Measurements from ENCODE around the gene GREM2. TPM values are rescaled to one million over a fixed set of nuclear protein-coding genes. Genes with fewer than 3 reads are reported as not detected.

GREM2 gene
- total RNA-seq, 5 donors from 2014 or later (not counting 1 experiment from before 2014, with no cell fraction given) = 0.23 to 2.9 (median 0.98) TPM

GRCh38 chr1:240528591-240528990 lies 83.4 kb downstream of the GREM2 start:
- Mint-ChIP-seq H3K4me3 (no peak overlapping the region), H3K9me3 (peaks cover 0 to 13% (median 0%) of the 10 kb centered on the region in 3 donors), H3K4me1 (no peaks in the 10 kb centered on the region), H3K36me3 (no peaks in the 10 kb centered on the region), H3K27ac (no peak overlapping the region), H3K27me3 (peaks cover 0 to 2% of the 10 kb centered on the region in 2 donors)
- H3K4me1 ChIP-seq (ENCODE audit: control insufficient read depth in 1 of 2, extremely low read depth in 1 of 2, insufficient read depth in 2 of 2, low read length in 2 of 2) = no peaks in the 10 kb centered on the region
- DNase-seq = no peak
- 73% methylated on average over 7 of the region's 9 CpGs for WGBS (ENCODE audit: insufficient coverage)
- no peak overlapping the region for H3K4me3 ChIP-seq (ENCODE audit: control insufficient read depth in 1 of 2, extremely low read depth in 1 of 2, low read length in 1 of 2)
- H3K27me3 ChIP-seq (replicated peaks in 1 of 2; ENCODE audit: control insufficient read depth in 2 of 2, extremely low read depth in 1 of 2, insufficient read depth in 2 of 2, low read length in 1 of 2) = peaks cover 0 to 3% of the 10 kb centered on the region in 2 experiments
- H3K36me3 ChIP-seq (ENCODE audit: control insufficient read depth in 2 of 2, extremely low read depth in 1 of 2, insufficient read depth in 1 of 2, low read length in 1 of 2) = no peaks in the 10 kb centered on the region
- H3K27ac ChIP-seq (ENCODE audit: low read length) = no peak overlapping the region
- POLR2A ChIA-PET = no interaction called here
- no peak for ATAC-seq (replicated peaks in 1 of 4)
- H3K9me3 ChIP-seq = no peaks in the 10 kb centered on the region
- CTCF ChIA-PET = no interaction called here

GRCh38 chr1:240527086-240527485 lies 84.9 kb downstream of the GREM2 start:
- Histone ChIP-seq H3K27me3 (replicated peaks in 1 of 2; ENCODE audit: control insufficient read depth in 2 of 2, extremely low read depth in 1 of 2, insufficient read depth in 2 of 2, low read length in 1 of 2) (peaks cover 0 to 3% of the 10 kb centered on the region in 2 experiments), H3K36me3 (ENCODE audit: control insufficient read depth in 2 of 2, extremely low read depth in 1 of 2, insufficient read depth in 1 of 2, low read length in 1 of 2) (no peaks in the 10 kb centered on the region), H3K4me3 (ENCODE audit: control insufficient read depth in 1 of 2, extremely low read depth in 1 of 2, low read length in 1 of 2) (no peak overlapping the region), H3K9me3 (no peaks in the 10 kb centered on the region), H3K4me1 (ENCODE audit: control insufficient read depth in 1 of 2, extremely low read depth in 1 of 2, insufficient read depth in 2 of 2, low read length in 2 of 2) (no peaks in the 10 kb centered on the region), H3K27ac (ENCODE audit: low read length) (no peak overlapping the region)
- H3K36me3 Mint-ChIP-seq = no peaks in the 10 kb centered on the region
- ATAC-seq (replicated peaks in 1 of 4) = no peak
- H3K27me3 Mint-ChIP-seq = peaks cover 0 to 2% of the 10 kb centered on the region in 2 donors
- no CpG with 5 or more reads among the region's 1 CpG for WGBS (ENCODE audit: insufficient coverage)
- no peak for DNase-seq
- H3K4me1 Mint-ChIP-seq = no peaks in the 10 kb centered on the region
- ChIA-PET POLR2A (no interaction called here), CTCF (no interaction called here)
- H3K27ac Mint-ChIP-seq = no peak overlapping the region
- peaks cover 0 to 4% (median 0%) of the 10 kb centered on the region in 3 donors for H3K9me3 Mint-ChIP-seq
- no peak overlapping the region for H3K4me3 Mint-ChIP-seq

- no peaks in the 10 kb centered on the region for H3K4me1 Mint-ChIP-seq
- 68% methylated on average over 6 of the region's 7 CpGs for WGBS (ENCODE audit: insufficient coverage)
- DNase-seq (no peak), ATAC-seq (replicated peaks in 1 of 4) (no peak)
- H3K27me3 Mint-ChIP-seq = no peaks in the 10 kb centered on the region
- no peaks in the 10 kb centered on the region for H3K4me1 ChIP-seq (ENCODE audit: control insufficient read depth in 1 of 2, extremely low read depth in 1 of 2, insufficient read depth in 2 of 2, low read length in 2 of 2)
- H3K9me3 Mint-ChIP-seq = peaks cover 0 to 4% (median 0%) of the 10 kb centered on the region in 3 donors
- no peak overlapping the region for H3K27ac Mint-ChIP-seq
- H3K4me3 ChIP-seq (ENCODE audit: control insufficient read depth in 1 of 2, extremely low read depth in 1 of 2, low read length in 1 of 2) = no peak overlapping the region
- no peaks in the 10 kb centered on the region for H3K36me3 ChIP-seq (ENCODE audit: control insufficient read depth in 2 of 2, extremely low read depth in 1 of 2, insufficient read depth in 1 of 2, low read length in 1 of 2)
- no peaks in the 10 kb centered on the region for H3K36me3 Mint-ChIP-seq
- no peaks in the 10 kb centered on the region for H3K27me3 ChIP-seq (replicated peaks in 1 of 2; ENCODE audit: control insufficient read depth in 2 of 2, extremely low read depth in 1 of 2, insufficient read depth in 2 of 2, low read length in 1 of 2)
- no peaks in the 10 kb centered on the region for H3K9me3 ChIP-seq
- H3K27ac ChIP-seq (ENCODE audit: low read length) = no peak overlapping the region
- ChIA-PET POLR2A (no interaction called here), CTCF (no interaction called here)
- no peak overlapping the region for H3K4me3 Mint-ChIP-seq
Measured at GRCh38 chr1:240526312-240526711, 85.6 kb downstream of the GREM2 start.

GRCh38 chr1:240524356-240525069 lies 87.4 kb downstream of the GREM2 start:
- 59% methylated on average over 4 of the region's 4 CpGs for WGBS (ENCODE audit: insufficient coverage)
- Histone ChIP-seq H3K9me3 (no peaks in the 10 kb centered on the region), H3K4me3 (ENCODE audit: control insufficient read depth in 1 of 2, extremely low read depth in 1 of 2, low read length in 1 of 2) (no peak overlapping the region), H3K36me3 (ENCODE audit: control insufficient read depth in 2 of 2, extremely low read depth in 1 of 2, insufficient read depth in 1 of 2, low read length in 1 of 2) (no peaks in the 10 kb centered on the region), H3K27me3 (replicated peaks in 1 of 2; ENCODE audit: control insufficient read depth in 2 of 2, extremely low read depth in 1 of 2, insufficient read depth in 2 of 2, low read length in 1 of 2) (no peaks in the 10 kb centered on the region), H3K4me1 (ENCODE audit: control insufficient read depth in 1 of 2, extremely low read depth in 1 of 2, insufficient read depth in 2 of 2, low read length in 2 of 2) (no peaks in the 10 kb centered on the region), H3K27ac (ENCODE audit: low read length) (no peak overlapping the region)
- Mint-ChIP-seq H3K27ac (no peak overlapping the region), H3K27me3 (no peaks in the 10 kb centered on the region), H3K9me3 (peaks cover 0 to 4% (median 0%) of the 10 kb centered on the region in 3 donors), H3K4me3 (no peak overlapping the region), H3K4me1 (no peaks in the 10 kb centered on the region), H3K36me3 (no peaks in the 10 kb centered on the region)
- CTCF ChIA-PET = no interaction called here
- POLR2A ChIA-PET = interaction anchor here in 1 of 2 donors (0.6 kb wide), 1 partner anchor 213 kb away, joined by 3 read pairs; no protein-coding TSS in a partner anchor
- ATAC-seq (replicated peaks in 1 of 4) (no peak), DNase-seq (no peak)

- no peak for ATAC-seq (replicated peaks in 1 of 4)
- no peaks in the 10 kb centered on the region for H3K36me3 ChIP-seq (ENCODE audit: control insufficient read depth in 2 of 2, extremely low read depth in 1 of 2, insufficient read depth in 1 of 2, low read length in 1 of 2)
Measured at GRCh38 chr1:240522122-240522822, 89.7 kb downstream of the GREM2 start.

DNA sequence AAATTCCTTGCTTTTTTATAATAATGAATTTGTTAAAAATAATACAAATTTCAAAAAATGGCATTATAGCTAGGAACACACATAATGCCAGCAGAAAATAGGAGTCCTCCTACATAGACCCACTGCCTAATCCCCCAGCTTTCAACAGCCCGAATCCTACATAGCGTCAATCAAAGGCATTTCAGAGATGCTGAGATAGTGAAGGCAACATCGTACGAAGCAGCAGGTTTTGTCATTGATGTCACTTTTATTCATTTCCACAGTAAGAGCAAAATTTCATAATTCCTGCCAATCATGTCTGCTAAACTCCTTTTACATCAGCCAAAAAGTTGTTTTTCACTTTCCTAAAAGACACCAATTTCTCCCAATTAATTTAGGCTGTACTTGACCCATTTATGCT lies 94.1 kb downstream of the GREM2 start:
- ATAC-seq (replicated peaks in 1 of 4) = no peak
- POLR2A ChIA-PET = interaction anchor here in 1 of 2 donors (0.6 kb wide), 1 partner anchor 54 kb away, joined by 4 read pairs; no protein-coding TSS in a partner anchor
- CTCF ChIA-PET = interaction anchor here in 1 of 2 donors (0.6 kb wide), 1 partner anchor 49 kb away, joined by 3 read pairs; no protein-coding TSS in a partner anchor
- H3K27me3 Mint-ChIP-seq = no peaks in the 10 kb centered on the region
- DNase-seq = no peak
- no peak overlapping the region for H3K4me3 ChIP-seq (ENCODE audit: control insufficient read depth in 1 of 2, extremely low read depth in 1 of 2, low read length in 1 of 2)
- no peak overlapping the region for H3K4me3 Mint-ChIP-seq
- H3K36me3 Mint-ChIP-seq = no peaks in the 10 kb centered on the region
- 87% methylated on average over 4 of the region's 4 CpGs for WGBS (ENCODE audit: insufficient coverage)
- H3K27me3 ChIP-seq (replicated peaks in 1 of 2; ENCODE audit: control insufficient read depth in 2 of 2, extremely low read depth in 1 of 2, insufficient read depth in 2 of 2, low read length in 1 of 2) = no peaks in the 10 kb centered on the region
- no peaks in the 10 kb centered on the region for H3K4me1 Mint-ChIP-seq
- peaks cover 0 to 2% (median 0%) of the 10 kb centered on the region in 3 donors for H3K9me3 Mint-ChIP-seq
- H3K36me3 ChIP-seq (ENCODE audit: control insufficient read depth in 2 of 2, extremely low read depth in 1 of 2, insufficient read depth in 1 of 2, low read length in 1 of 2) = no peaks in the 10 kb centered on the region
- H3K27ac ChIP-seq (ENCODE audit: low read length) = no peak overlapping the region
- H3K27ac Mint-ChIP-seq = no peak overlapping the region
- no peaks in the 10 kb centered on the region for H3K4me1 ChIP-seq (ENCODE audit: control insufficient read depth in 1 of 2, extremely low read depth in 1 of 2, insufficient read depth in 2 of 2, low read length in 2 of 2)
- no peaks in the 10 kb centered on the region for H3K9me3 ChIP-seq

More at GRCh38 chr1:240522122-240522822, 89.7 kb downstream of the GREM2 start:
- H3K27ac Mint-ChIP-seq = no peak overlapping the region
- H3K4me3 Mint-ChIP-seq = no peak overlapping the region
- H3K36me3 Mint-ChIP-seq = no peaks in the 10 kb centered on the region
- H3K27me3 Mint-ChIP-seq = no peaks in the 10 kb centered on the region
- peaks cover 0 to 1% (median 0%) of the 10 kb centered on the region in 3 donors for H3K9me3 Mint-ChIP-seq
- Histone ChIP-seq H3K9me3 (no peaks in the 10 kb centered on the region), H3K4me1 (ENCODE audit: control insufficient read depth in 1 of 2, extremely low read depth in 1 of 2, insufficient read depth in 2 of 2, low read length in 2 of 2) (no peaks in the 10 kb centered on the region), H3K4me3 (ENCODE audit: control insufficient read depth in 1 of 2, extremely low read depth in 1 of 2, low read length in 1 of 2) (no peak overlapping the region), H3K27ac (ENCODE audit: low read length) (no peak overlapping the region), H3K27me3 (replicated peaks in 1 of 2; ENCODE audit: control insufficient read depth in 2 of 2, extremely low read depth in 1 of 2, insufficient read depth in 2 of 2, low read length in 1 of 2) (no peaks in the 10 kb centered on the region)
- DNase-seq = no peak
- CTCF ChIA-PET = interaction anchor here in 1 of 2 donors (0.6 kb wide), 1 partner anchor 22 kb away, joined by 3 read pairs; no protein-coding TSS in a partner anchor
- POLR2A ChIA-PET = no interaction called here
- no peaks in the 10 kb centered on the region for H3K4me1 Mint-ChIP-seq
- 60% methylated on average over 1 of the region's 6 CpGs for WGBS (ENCODE audit: insufficient coverage)

All from T-cell (primary cell).